Right hindlimb (tissue), 1 donor: ENCODE data around the gene LHFPL2.
A peak's percentile ranks its signal among the peaks of the same experiment; 100 is the strongest.

Experiments
- DNase-seq: peaks from one replicate; pipeline ENCODE4 v3.0.0-alpha.2; 2018

Gene LHFPL2

GRCh38 chr5:78593465-78593864, 55.1 kb downstream of the LHFPL2 start:
- DNase-seq = no peak

GRCh38 chr5:78592735-78593386, 55.7 kb downstream of the LHFPL2 start:
- no peak for DNase-seq

- no peak for DNase-seq
Measured at GRCh38 chr5:78591972-78592700, 56.4 kb downstream of the LHFPL2 start.

- DNase-seq = no peak
Measured at GRCh38 chr5:78591138-78591612, 57.4 kb downstream of the LHFPL2 start.

GRCh38 chr5:78589923-78590322, 58.6 kb downstream of the LHFPL2 start:
- no peak for DNase-seq

GRCh38 chr5:78588507-78588906, 60.1 kb downstream of the LHFPL2 start:
- DNase-seq = no peak

- no peak for DNase-seq
Measured at GRCh38 chr5:78587775-78588291, 60.7 kb downstream of the LHFPL2 start.

- DNase-seq = peak; percentile 68
Measured at GRCh38 chr5:78587081-78587774, 61.3 kb downstream of the LHFPL2 start.

GRCh38 chr5:78586251-78586650, 62.3 kb downstream of the LHFPL2 start:
- no peak for DNase-seq

GRCh38 chr5:78578015-78578414, 70.6 kb downstream of the LHFPL2 start:
- DNase-seq = no peak

- no peak for DNase-seq
Measured at GRCh38 chr5:78577071-78577807, 71.3 kb downstream of the LHFPL2 start.

- no peak for DNase-seq
Measured at GRCh38 chr5:78576376-78576775, 72.2 kb downstream of the LHFPL2 start.

- DNase-seq = no peak
Measured at GRCh38 chr5:78574731-78575161, 73.8 kb downstream of the LHFPL2 start.

GRCh38 chr5:78574131-78574673, 74.4 kb downstream of the LHFPL2 start:
- no peak for DNase-seq

GRCh38 chr5:78573318-78573717, 75.3 kb downstream of the LHFPL2 start:
- DNase-seq = no peak

GRCh38 chr5:78570646-78571045, 77.9 kb downstream of the LHFPL2 start:
- DNase-seq = no peak

- DNase-seq = peak; percentile 76
Measured at GRCh38 chr5:78569441-78569840, 79.1 kb downstream of the LHFPL2 start.

GRCh38 chr5:78568676-78569075, 79.9 kb downstream of the LHFPL2 start:
- DNase-seq = no peak

- no peak for DNase-seq
Measured at GRCh38 chr5:78568212-78568611, 80.4 kb downstream of the LHFPL2 start.

GRCh38 chr5:78567617-78568016, 81.0 kb downstream of the LHFPL2 start:
- DNase-seq = no peak

GRCh38 chr5:78566747-78567425, 81.7 kb downstream of the LHFPL2 start:
- DNase-seq = no peak

GRCh38 chr5:78565395-78565794, 83.2 kb downstream of the LHFPL2 start:
- no peak for DNase-seq
